Esophagus muscularis mucosa (tissue), 3 donors: Measurements from ENCODE around the gene GMDS.

ENCODE experiments used
- CTCF ChIP-seq, 3 experiments: fragments of 200-600 bp in 2 of 3; fragments of 450-650 bp in 1 of 3; sonication (generic) in 2 of 3; IDR thresholded peaks; one replicate each; pipeline ENCODE4 v1.5.1; 2017 to 2019; ENCODE audit warnings: antibody characterized with exemption in 3 of 3, mild to moderate bottlenecking in 2 of 3, moderate library complexity in 1 of 3
- POLR2A ChIP-seq: fragments of 450-650 bp; IDR thresholded peaks from one replicate; pipeline ENCODE4 v1.6.1; 2017; ENCODE audit warnings: antibody characterized with exemption, moderate library complexity, mild to moderate bottlenecking, low read depth
- POLR2AphosphoS5 ChIP-seq, 2 donors: sonication (generic); formaldehyde crosslinking; IDR thresholded peaks; one replicate each; pipeline ENCODE4 v1.6.1; 2017; ENCODE audit warnings: antibody characterized with exemption in 2 of 2

DNA sequence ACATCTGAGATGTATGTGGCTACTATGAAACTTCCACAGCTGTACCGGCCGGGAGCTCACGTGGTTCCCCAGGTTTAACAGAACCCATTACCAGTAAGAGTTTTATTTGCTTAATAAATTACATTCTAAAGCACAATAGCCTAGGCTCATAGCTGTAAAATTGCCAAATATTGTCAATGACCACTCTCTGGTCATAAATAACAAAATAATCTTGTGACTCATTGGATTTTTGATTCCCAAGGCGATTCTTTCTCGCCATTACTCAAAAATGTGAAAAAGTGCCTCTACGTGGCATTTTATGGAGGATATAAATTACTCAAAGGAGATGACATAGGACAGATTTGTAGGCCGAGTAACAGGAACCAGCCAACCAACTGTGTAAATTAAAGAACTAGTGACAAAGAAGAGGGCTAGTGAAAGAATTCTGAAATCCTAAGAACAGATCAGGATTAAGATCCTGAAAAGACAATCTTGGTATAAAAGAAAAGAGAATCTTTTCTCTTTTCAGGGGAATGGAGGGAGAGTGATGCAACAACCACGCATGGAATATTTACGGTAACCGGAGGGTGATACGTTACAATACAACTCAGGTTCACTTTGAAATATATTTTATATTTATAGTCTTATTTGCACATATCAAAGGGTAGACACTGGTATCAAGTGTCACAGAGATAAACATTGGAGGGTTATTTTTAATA is 436.0 kb downstream of the GMDS start:
- no peak for TF ChIP-seq CTCF (IDR thresholded peaks at IDR 0.05)
- no peak for TF ChIP-seq POLR2A
- TF ChIP-seq POLR2AphosphoS5 (IDR thresholded peaks at IDR 0.05) = no peak
